ENCODE data around the gene MALT1.

- TF ChIP-seq, protein P1, sequence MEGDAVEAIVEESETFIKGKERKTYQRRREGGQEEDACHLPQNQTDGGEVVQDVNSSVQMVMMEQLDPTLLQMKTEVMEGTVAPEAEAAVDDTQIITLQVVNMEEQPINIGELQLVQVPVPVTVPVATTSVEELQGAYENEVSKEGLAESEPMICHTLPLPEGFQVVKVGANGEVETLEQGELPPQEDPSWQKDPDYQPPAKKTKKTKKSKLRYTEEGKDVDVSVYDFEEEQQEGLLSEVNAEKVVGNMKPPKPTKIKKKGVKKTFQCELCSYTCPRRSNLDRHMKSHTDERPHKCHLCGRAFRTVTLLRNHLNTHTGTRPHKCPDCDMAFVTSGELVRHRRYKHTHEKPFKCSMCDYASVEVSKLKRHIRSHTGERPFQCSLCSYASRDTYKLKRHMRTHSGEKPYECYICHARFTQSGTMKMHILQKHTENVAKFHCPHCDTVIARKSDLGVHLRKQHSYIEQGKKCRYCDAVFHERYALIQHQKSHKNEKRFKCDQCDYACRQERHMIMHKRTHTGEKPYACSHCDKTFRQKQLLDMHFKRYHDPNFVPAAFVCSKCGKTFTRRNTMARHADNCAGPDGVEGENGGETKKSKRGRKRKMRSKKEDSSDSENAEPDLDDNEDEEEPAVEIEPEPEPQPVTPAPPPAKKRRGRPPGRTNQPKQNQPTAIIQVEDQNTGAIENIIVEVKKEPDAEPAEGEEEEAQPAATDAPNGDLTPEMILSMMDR (IDR thresholded peaks at IDR 0.05): no peak
- no peak for TF ChIP-seq POLR2A (IDR thresholded peaks at IDR 0.05)
- TF ChIP-seq EP300 (IDR thresholded peaks at IDR 0.05): no peak
- TF ChIP-seq POLR2AphosphoS5 (IDR thresholded peaks at IDR 0.05): no peak
Observed at GRCh38 chr18:58692422-58693185, 21.3 kb downstream of the MALT1 start.
